GM19238 (cell line): ENCODE data around the gene SLC44A1.
A peak's percentile ranks its signal among the peaks of the same experiment; 100 is the strongest.

ENCODE experiments used
- DNase-seq: peaks from one replicate; pipeline ENCODE4 v3.0.0; 2011; ENCODE audit warnings: low spot score; ENCODE audit not compliant: insufficient read length

SLC44A1 gene

DNA sequence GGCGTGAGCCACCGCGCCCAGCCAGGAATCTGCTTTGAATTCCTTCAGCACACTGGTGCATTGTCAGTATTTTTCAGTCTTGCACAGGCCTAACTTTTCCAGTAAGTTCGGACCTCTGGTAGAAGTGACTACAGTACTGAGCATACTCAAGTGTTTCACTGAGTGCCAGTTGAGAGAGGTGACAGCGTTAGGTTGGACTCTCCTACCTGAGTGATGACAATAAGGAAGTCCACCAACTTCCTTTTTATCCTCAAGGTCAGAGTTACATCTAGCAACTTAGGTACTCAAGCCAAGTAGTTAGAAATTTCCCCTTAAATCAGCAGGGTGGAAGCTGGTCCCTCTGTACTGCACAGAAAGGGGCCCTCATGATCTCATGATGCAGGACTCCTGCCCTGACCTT is 177.4 kb downstream of the SLC44A1 start:
- no peak for DNase-seq

DNA sequence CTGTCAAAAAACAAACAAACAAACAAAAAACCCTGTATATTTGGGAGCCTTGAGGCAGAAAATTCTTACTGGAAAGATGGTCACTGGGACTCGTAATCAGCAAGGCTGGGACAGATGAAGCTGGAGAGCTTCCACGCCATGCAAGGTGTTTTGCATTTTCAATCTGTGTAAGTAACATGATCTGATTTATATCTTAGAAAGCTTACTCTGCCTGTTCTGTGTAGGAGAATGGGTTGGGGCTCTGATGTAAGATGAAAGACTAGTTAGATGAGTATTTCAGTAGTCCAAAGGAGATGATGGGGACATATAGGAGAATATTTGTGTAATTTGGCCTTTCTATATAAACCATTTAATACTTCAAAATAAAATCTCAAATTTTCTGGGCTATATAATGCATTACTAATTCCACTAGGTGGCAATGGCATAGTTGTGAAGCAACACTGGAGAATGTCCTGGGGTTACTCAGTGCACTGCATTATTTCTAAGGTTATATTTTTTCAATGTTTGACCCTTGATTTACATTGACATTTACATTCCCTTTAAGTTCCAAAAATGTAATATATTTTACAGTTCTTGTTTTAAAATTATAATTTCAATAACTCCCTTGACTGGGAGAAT is 181.5 kb downstream of the SLC44A1 start:
- no peak for DNase-seq

DNA sequence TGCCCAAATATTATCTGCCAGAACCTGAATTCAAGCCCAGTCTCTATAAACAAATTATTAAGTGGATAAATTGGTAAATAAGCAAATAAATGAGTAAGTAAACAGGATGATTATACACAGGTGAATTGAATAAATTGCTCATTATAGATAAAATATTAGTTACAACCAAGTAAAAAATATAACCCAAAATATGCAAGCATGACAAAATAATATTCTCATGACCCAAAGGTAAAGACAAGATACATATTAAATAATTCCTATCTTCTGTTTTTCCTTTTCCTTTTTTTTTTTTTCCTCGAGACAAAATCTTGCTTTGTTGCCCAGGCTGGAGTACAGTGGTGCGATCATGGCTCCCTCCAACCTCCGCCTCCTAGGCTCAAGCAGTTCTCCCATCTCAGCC is 182.2 kb downstream of the SLC44A1 start:
- DNase-seq, result no peak

DNA sequence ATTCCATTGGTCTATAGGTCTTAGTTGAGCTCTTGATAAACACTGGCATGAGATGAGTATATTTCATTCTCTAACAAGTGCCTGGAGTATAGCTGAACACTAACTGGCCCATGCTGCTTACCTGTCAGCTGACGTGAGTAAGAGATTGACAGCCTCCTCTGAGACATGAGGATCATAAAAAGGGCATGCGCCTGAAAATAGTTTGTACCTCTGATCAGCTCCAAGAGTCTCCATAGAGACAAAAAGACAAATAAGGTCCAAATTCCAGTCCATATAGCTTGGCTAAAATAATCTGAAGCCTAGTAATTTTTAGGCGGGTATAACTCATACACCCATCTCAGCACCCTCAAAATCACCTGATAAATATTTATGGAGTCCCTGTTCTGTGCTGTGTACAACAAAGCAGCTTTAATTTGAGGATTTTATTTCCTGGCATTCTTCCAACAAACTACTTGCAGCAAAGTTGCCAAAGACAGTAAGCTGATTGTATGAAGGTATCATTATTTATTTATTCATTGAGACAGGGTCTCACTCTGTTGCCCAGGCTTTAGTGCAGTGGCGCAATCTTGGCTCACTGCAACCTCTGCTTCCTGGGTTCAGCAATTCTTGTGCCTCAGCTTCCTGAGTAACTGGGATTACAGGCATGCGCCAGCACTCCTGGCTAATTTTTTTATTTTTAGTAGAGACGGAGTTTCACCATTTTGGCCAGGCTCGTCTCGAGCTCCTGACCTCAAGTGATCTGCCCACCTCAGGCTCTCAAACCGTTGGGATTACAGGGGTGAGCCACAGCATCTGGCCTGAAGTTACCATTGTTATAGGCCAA is 187.2 kb downstream of the SLC44A1 start:
- no peak for DNase-seq

DNA sequence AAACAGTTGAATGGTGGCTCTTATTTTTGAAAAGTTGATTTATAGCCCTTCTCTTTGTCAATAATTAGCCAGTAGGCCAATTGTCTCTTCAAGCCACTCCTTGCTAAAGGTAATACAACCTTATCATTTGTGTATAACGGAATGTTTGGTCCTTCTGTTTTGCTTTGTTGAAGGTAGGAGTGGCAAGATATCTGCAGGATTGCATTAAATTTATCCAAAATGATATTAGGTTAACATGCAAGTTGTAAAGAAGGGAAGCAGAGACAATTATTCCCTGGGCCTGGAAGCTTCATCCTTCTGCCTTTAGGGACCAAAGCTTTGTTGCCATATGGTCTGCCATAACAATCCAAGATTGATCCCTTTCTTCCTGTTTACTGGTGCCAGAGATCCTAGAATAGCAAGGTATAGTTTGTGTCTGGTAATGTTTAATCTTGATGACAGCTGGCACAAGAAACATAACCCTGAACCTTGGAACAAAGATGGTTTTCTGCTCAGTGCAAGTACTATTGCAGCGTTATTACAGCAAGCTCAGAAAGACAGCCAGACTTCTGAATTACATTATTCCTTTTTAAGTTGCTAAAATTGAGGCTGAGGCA is 187.9 kb downstream of the SLC44A1 start:
- DNase-seq, result no peak

DNA sequence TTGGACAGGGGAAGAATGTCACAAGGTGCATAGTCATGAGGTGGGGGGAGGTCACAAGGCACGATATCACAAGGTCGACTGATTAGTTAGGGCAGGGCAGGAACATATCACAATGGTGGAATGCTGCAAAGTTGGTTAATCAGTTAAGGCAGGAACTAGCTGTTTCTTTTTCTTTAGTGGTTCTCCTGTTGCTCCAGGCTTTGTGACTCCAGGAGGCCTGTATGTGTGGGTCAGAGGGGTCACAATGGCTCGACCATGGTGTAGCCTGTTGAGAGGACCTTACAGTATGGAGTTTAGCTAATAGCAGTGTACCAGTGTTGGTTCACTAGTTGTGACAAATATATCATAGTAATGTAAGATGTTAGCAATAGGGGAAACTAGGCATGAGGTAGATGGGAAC is 191.0 kb downstream of the SLC44A1 start:
- DNase-seq, result no peak

DNA sequence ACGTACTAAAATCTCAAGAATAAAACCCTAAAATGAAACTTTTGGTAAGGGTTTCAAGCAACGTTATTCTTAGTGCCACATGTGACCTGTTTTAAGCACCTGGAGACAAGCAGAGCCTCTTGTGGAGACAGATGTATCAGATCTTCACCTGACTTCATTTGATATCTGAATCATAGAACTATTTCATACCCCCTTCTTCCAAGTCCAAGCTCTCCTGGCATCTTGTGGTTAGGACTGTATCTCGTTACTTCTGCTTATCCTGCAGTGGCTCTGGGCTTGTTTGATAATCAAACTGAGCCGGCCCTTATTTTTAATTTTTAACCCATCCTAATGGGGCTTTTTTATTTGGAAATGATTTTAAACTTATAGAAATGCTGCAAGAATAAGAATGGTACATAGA is 192.3 kb downstream of the SLC44A1 start:
- DNase-seq, result no peak

DNA sequence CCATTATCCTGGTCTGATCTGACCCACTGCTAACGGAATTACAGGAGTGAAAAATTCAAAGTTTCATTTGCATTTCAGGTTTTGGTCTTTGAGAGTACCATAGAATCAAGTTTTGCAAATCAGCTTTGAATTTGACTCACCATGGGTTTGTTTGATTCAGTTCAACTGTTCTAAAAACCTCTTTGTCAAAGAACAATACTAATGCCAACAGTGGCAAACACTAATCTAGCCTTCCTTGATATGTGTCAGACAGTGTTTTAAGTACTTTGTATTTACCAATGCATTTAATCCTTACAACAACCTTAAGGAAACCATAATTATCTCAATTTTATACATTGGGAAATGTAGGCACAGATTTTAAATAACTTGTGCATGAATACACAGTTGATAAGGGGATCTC is 193.3 kb downstream of the SLC44A1 start:
- no peak for DNase-seq

DNA sequence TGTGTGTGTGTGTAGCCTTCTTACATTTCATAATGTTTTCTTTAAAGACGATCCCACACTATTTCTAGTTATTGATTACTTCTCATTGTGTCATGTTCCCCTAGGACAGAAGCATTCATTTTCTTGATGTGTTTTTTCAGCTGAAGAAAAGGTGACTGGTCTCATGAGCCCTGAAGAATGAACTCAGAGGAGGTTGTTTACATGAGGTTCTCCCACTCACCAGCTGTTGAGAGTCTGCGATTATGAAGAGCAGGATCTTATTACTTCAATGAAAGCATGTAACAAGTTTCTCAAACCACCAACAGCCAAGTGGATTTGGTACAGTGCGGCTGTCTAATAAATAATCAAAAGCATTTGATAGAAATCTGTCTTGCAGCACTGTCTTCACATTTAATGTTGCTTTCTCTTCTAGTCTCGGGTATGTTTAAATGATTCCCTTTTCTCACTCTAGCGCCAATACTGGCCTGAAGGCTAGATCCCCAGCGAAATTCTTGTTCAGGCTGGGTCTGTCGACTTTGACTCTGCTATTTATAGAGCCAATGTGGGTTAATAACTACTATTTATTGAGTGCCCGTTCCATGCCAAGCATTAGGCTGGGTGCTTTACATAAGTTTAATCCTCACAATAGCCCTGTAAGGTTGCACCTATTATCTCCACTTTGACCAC is 193.8 kb downstream of the SLC44A1 start:
- DNase-seq, result no peak

DNA sequence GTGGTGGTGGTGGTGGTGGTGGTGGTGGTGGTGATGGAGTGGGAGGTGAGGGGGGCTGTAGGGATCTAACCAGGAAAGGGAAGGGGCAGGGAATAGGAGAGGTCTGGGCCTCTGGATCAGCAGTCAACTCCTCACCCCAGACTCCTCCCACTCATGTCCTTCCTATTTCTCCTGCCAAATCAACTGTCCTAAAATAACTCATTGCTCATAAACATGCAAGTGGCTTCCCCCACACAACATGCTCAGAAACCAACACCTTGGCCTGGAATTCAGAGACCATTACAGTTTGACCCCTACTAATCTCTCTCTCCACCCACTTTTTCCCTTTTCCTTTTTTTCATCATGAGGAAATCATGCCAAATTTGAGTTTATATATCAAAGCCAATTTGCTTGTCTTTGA is 195.0 kb downstream of the SLC44A1 start:
- DNase-seq, result no peak

DNA sequence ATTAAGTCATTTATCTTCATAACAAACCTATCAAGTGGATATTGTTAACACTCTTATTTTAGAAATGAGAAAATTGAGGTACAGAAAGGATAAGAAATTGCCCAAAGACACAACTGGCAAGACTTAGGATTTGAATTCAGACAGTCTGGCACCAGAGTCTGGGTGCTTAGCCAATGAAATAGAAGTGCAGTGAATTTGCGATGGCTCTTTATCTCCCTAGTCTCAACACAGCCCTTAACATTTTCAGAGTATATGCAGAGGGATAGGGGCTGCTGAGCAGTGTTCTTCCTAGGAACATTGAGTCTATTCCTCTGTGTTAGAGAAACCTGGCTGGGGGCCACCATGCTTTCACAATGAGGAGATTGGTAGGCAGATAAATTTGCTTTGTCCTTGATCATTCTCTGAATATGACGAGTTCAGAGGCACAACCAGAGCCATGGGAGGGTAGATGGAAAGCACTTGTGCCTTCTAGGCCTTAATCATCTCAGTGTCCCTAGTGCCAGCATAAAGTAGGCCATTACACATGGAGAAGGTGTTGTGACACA is 197.2 kb downstream of the SLC44A1 start:
- no peak for DNase-seq

DNA sequence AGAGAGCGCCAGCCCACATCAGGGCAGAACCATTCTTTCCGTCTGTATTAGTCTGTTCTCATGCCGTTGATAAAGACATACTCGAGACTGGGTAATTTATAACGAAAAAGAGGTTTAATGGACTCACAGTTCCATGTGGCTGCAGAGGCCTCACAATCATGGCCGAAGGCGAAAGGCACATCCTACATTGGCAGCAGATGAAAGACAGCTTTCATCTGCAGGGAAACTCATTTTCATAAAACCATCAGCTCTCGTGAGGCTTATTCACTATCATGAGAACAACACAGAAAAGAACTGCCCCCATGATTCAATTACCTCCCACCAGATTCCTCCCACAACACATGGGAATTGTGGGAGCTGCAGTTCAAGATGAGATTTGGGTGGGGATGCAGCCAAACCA is 198.7 kb downstream of the SLC44A1 start:
- DNase-seq, result no peak

DNA sequence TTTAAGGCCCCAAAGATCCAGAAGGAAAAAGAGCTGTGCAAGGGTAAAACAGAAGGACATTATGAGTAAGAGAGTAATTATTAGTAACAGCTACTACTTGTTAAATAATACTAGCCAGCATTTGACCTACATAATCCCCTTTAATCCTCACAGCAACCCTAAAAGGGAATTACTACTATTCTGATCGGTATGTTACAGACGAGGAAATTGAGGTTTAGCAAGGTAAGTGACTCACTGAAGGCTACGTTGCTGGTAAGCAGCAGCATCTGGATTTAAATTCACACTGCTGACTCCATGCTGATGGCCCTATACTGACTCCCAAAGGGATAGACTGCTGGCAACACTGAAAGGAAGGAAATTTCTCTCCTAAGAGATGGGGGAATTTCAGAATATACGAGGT is 199.7 kb downstream of the SLC44A1 start:
- DNase-seq, result no peak

DNA sequence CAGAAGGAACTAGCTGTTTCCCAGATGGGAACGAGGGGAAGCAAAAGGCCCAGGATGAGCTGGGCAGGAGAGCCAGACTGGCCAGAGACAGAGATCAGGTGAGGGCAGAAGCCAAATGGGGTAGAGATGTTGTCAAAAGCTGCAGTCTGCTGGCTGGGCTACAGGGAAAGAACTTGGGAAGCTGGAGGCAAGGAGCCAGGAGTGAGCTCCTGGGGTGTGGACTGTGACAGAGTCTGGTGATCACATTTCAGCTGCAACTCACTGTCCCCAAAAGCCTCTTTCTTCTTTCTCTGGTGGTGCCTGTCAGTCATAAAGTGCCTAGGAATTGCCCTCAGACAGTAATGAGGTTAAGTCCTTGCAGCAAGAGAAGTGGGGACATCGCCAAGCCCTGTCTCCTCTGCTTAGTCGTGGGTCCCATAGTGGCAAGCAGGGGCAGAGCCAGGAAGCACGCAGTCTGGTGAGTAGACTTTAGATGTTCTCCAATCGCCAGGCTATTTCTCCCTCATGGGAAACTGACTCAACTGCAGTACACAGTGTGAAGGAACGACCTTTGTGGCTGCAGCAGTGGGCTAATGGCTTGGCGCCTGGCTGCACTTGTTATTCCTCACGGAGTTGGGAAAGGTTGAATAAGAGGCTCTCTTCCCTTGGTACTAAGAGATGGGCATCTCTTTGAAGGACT is 200.9 kb downstream of the SLC44A1 start:
- no peak for DNase-seq

DNA sequence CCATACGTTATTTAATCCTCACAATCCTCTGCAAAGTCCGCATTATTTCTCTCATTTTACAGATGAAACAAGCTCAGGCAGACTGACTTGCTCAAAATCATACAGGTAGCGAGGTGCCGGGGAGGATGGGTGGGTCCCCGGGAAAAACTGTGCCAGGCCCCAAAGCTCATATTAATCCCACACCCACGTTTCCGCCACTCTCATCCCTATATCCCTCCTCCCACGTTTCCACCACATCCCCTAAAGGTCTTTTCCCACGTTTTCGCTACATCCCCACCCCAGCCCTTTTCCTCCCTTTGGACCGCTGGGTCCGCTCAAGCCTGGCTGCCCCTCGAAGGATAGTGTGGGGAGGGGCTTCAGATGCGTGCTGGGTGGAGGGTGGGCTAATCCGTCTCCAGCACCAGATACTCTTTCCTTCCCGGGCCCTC is 202.9 kb downstream of the SLC44A1 start:
- no peak for DNase-seq

DNA sequence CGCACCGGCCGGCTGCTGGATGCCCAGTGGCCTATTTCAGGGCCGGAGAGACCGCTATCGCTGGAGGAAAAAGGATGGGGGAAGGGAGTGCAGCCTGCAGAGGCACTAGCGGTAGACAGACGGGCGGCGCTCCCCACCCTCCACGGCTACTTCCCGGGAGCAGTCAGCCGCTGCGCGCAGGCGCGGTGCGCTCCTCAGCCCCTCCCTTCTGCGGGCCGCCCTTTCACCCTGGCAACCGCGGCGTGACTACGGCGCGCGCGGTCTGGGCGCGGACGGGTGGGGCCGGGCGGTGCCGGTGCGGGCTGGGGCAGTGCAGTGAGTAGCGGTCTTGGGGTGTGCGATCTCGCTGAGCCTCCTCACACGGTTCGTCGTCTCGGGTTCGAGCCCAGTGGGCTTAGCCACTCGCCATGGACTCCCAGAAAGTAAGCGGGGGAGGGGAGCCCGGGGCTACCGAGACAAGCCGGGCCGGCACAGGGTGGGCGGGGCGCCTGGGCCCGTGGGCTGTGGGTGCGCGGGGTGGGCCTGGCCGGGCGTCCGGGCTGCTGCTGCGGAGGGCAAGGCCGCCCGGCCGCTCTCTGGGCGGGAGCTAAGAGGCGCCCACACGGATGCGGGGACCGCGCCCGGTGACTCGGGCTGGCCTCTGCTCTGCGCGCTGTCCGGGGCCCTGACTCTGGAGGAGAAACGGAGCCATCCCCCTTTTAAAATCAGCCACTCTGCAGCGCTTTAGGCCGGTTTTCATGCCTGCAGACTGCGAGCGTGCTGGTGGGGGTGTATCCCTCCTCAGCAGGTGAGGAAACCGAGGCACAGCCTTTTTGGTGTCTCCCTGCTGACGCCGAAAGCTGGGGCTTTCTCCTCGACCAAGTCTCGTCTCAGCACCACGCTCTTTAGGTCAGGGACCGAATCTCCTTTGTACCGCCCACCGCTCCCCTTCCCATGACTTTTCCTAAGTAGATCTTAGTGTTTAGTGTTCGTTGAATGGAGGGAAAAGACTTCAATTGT is 203.7 kb downstream of the SLC44A1 start, which contains the start of gene FSD1L:
TSS of gene FSD1L (plus strand) at position 221 of the 999 bp plus-strand sequence. CDS start at position 408, 187 bp downstream.
- DNase-seq, result peak; percentile 81

DNA sequence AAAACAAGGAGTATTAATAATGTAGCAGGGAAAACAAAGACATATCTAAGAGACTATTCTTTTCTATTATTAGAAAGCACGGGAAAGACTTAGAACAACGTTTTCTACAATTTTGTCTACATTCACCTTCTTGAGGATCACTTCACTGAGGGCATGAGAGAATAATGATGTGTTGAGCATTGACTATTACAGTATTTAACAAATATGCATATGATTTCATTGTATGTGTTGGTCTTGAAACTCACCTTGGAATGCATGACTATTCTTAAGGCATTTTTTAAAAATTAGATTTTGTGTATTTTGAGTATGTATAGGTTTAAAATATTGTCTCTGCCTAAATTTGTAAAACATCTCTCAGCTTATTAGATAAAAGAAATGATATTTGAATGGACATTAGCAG is 204.6 kb downstream of the SLC44A1 start:
- no peak for DNase-seq

DNA sequence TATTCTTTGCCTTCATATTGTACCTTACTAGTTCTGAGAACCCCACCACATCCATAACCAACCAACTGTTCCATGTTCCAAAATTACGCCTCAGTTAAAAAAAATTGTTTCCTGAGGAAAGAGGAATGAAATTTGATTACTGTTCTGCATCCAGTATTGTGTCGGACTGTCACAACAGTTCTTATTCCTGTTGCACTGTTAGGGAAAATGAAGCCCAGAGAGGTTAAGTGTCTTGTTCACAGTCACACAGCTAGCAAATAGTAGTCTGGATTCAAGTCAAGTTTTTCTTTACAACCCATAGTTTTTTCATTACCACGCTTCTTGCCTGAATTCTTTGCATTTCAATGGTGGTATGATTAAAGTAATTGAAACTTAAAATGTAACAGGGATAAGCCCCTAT is 207.7 kb downstream of the SLC44A1 start:
- no peak for DNase-seq

DNA sequence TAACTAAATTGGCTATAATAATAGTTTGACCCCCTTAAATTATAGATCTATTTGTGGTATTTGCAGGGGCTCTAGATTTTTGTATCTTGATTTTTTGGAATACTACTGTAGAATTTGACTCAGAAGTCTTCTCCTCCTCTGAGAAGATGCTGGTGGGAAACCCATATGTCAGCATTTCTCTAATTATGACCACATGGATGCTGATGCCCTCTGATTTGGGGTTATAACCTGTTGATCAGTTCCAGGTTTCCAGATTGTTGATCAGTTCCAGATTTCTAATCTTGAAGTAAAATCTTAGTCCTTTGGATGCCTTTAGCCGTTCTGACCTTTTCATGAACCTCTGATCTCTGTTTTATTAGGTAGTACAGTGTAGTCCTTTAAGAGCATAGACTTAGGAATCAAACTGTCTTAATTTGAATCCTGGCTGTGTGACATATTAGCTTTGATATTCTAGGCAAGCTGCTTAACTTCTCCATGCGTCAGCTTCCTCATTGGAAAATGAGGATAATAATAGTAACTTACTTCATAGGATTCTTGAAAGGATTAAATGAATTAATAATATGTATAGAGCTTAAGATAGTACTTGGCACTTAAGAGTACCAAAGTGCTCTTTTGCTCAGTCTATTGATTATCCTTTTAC is 211.5 kb downstream of the SLC44A1 start:
- DNase-seq, result no peak
